GM19193 (cell line): ENCODE measurements around the gene DISC1.

ENCODE experiments used
- POLR2A ChIP-seq: IDR thresholded peaks from 4 replicates; pipeline ENCODE4 v1.6.1; 2011; ENCODE audit not compliant: insufficient read depth, insufficient read length; ENCODE audit errors: extremely low read depth

Gene DISC1

GRCh38 chr1:231869364-231869763, 242.8 kb downstream of the DISC1 start:
- TF ChIP-seq POLR2A, result no peak

- TF ChIP-seq POLR2A, result no peak
These were observed 244.9 kb downstream of the DISC1 start for GRCh38 chr1:231871471-231871870.

GRCh38 chr1:231871878-231872277, 245.3 kb downstream of the DISC1 start:
- no peak for TF ChIP-seq POLR2A

GRCh38 chr1:231872461-231872910, 245.9 kb downstream of the DISC1 start:
- TF ChIP-seq POLR2A, result no peak

- no peak for TF ChIP-seq POLR2A
These were observed 252.1 kb downstream of the DISC1 start for GRCh38 chr1:231878737-231879136.

GRCh38 chr1:231879296-231879695, 252.7 kb downstream of the DISC1 start:
- TF ChIP-seq POLR2A, result no peak

- no peak for TF ChIP-seq POLR2A
These were observed 255.7 kb downstream of the DISC1 start for GRCh38 chr1:231882333-231882732.

- no peak for TF ChIP-seq POLR2A
These were observed 256.2 kb downstream of the DISC1 start for GRCh38 chr1:231882790-231883189.

GRCh38 chr1:231883382-231883781, 256.8 kb downstream of the DISC1 start:
- no peak for TF ChIP-seq POLR2A

GRCh38 chr1:231885209-231885854, 258.7 kb downstream of the DISC1 start:
- TF ChIP-seq POLR2A, result no peak

GRCh38 chr1:231887166-231887565, 260.6 kb downstream of the DISC1 start:
- TF ChIP-seq POLR2A, result no peak

GRCh38 chr1:231887866-231888265, 261.3 kb downstream of the DISC1 start:
- TF ChIP-seq POLR2A, result no peak

GRCh38 chr1:231890791-231891190, 264.2 kb downstream of the DISC1 start:
- TF ChIP-seq POLR2A, result no peak

GRCh38 chr1:231893400-231894102, 267.0 kb downstream of the DISC1 start:
- TF ChIP-seq POLR2A, result no peak

- no peak for TF ChIP-seq POLR2A
These were observed 270.2 kb downstream of the DISC1 start for GRCh38 chr1:231896806-231897205.

GRCh38 chr1:231899046-231899445, 272.5 kb downstream of the DISC1 start:
- no peak for TF ChIP-seq POLR2A
